Endothelial cell of hepatic sinusoid (primary cell): ENCODE measurements around the gene CDON.

Experiments
- in situ Hi-C: cut with HindIII; loops from 2 replicates; pipeline ENCODE4 v1.10.0; 2017; ENCODE audit warnings: low sequenced_read_pairs

The CDON gene

GRCh38 chr11:126086248-126086647, 23.6 kb upstream of the CDON start:
- in situ Hi-C loops: no loop called here

GRCh38 chr11:126084608-126084912, 21.9 kb upstream of the CDON start:
- in situ Hi-C loops: no loop called here

GRCh38 chr11:126083829-126084607, 21.4 kb upstream of the CDON start:
- in situ Hi-C loops: no loop called here

GRCh38 chr11:126082251-126083109, 19.8 kb upstream of the CDON start:
- in situ Hi-C loops: no loop called here

- in situ Hi-C loops: no loop called here
Measured at GRCh38 chr11:126081915-126082250, 19.2 kb upstream of the CDON start.

GRCh38 chr11:126080161-126080941, 17.7 kb upstream of the CDON start:
- in situ Hi-C loops: no loop called here

- in situ Hi-C loops: loop anchor here (10.0 kb wide), 1 partner anchor 85 kb away; no protein-coding TSS in a partner anchor
Measured at GRCh38 chr11:126079621-126080124, 17.0 kb upstream of the CDON start.

- in situ Hi-C loops: loop anchor here (10.0 kb wide), 1 partner anchor 82 kb away; no protein-coding TSS in a partner anchor
Measured at GRCh38 chr11:126076641-126077040, 14.0 kb upstream of the CDON start.

GRCh38 chr11:126072801-126073594, 10.3 kb upstream of the CDON start:
- in situ Hi-C loops: loop anchor here (10.0 kb wide), 1 partner anchor 78 kb away; no protein-coding TSS in a partner anchor

- in situ Hi-C loops: loop anchor here (10.0 kb wide), 1 partner anchor 77 kb away; no protein-coding TSS in a partner anchor
Measured at GRCh38 chr11:126072141-126072741, 9.6 kb upstream of the CDON start.

GRCh38 chr11:126063507-126063852, 814 bp upstream of the CDON start:
- in situ Hi-C loops: no loop called here

GRCh38 chr11:126061707-126062678, 673 bp downstream of the CDON start:
- in situ Hi-C loops: no loop called here

GRCh38 chr11:126060757-126061171, 1.9 kb downstream of the CDON start:
- in situ Hi-C loops: no loop called here

- in situ Hi-C loops: no loop called here
Measured at GRCh38 chr11:126059238-126059781, 3.4 kb downstream of the CDON start.

GRCh38 chr11:126058105-126058874, 4.4 kb downstream of the CDON start:
- in situ Hi-C loops: no loop called here

- in situ Hi-C loops: no loop called here
Measured at GRCh38 chr11:126054882-126055281, 7.8 kb downstream of the CDON start.

- in situ Hi-C loops: no loop called here
Measured at GRCh38 chr11:126054408-126054807, 8.3 kb downstream of the CDON start.
